Measurements from ENCODE around the gene ARHGEF3.

ARHGEF3 gene

GRCh38 chr3:56830884-56831283 is 29.1 kb upstream of the ARHGEF3 start:
- no peak overlapping the region for H3K4me3 ChIP-seq (replicated peaks; ENCODE audit: low read depth, low read length)

GRCh38 chr3:56829533-56829932 is 27.8 kb upstream of the ARHGEF3 start:
- TF ChIP-seq CTCF (IDR thresholded peaks at IDR 0.05; ENCODE audit: low read length, missing control alignments): no peak
- no peak overlapping the region for H3K4me3 ChIP-seq (replicated peaks; ENCODE audit: low read depth, low read length)
- DNase-seq (ENCODE audit: low read depth): no peak

More at GRCh38 chr3:56830884-56831283, 29.1 kb upstream of the ARHGEF3 start:
- DNase-seq (ENCODE audit: low read depth): no peak
- TF ChIP-seq CTCF (IDR thresholded peaks at IDR 0.05; ENCODE audit: low read length, missing control alignments): no peak

- peak; percentile 40 for DNase-seq (ENCODE audit: low read depth)
- H3K4me3 ChIP-seq (replicated peaks; ENCODE audit: low read depth, low read length): no peak overlapping the region
- TF ChIP-seq CTCF (IDR thresholded peaks at IDR 0.05; ENCODE audit: low read length, missing control alignments): no peak
Measured at GRCh38 chr3:56826831-56827722, 25.3 kb upstream of the ARHGEF3 start.

GRCh38 chr3:56825567-56826438 is 24.1 kb upstream of the ARHGEF3 start:
- H3K4me3 ChIP-seq (replicated peaks; ENCODE audit: low read depth, low read length): no peak overlapping the region
- TF ChIP-seq CTCF (IDR thresholded peaks at IDR 0.05; ENCODE audit: low read length, missing control alignments): no peak
- no peak for DNase-seq (ENCODE audit: low read depth)

- DNase-seq (ENCODE audit: low read depth): no peak
- no peak for TF ChIP-seq CTCF (IDR thresholded peaks at IDR 0.05; ENCODE audit: low read length, missing control alignments)
- H3K4me3 ChIP-seq (replicated peaks; ENCODE audit: low read depth, low read length): no peak overlapping the region
Measured at GRCh38 chr3:56823984-56824703, 22.4 kb upstream of the ARHGEF3 start.

- no peak overlapping the region for H3K4me3 ChIP-seq (replicated peaks; ENCODE audit: low read depth, low read length)
- no peak for DNase-seq (ENCODE audit: low read depth)
- TF ChIP-seq CTCF (IDR thresholded peaks at IDR 0.05; ENCODE audit: low read length, missing control alignments): no peak
Measured at GRCh38 chr3:56823421-56823926, 21.7 kb upstream of the ARHGEF3 start.
